Myocyte (in vitro differentiated cells): ENCODE data around the gene NOX1. TPM values are rescaled to one million over a fixed set of nuclear protein-coding genes. Genes with fewer than 3 reads are reported as not detected.

Source experiments
- DNase-seq: peaks from one replicate; pipeline ENCODE4 v3.0.0-alpha.2; 2012; ENCODE audit warnings: low read depth
- polyA plus RNA-seq: library from polyadenylated mRNA; unstranded; fragments of >200 nt; gene quantifications from one replicate; pipeline ENCODE4 v1.2.1, GENCODE V29; 2012; ENCODE audit warnings: missing spikeins
- total RNA-seq: library from RNA; depleted of rRNA; stranded (reverse); fragments of >200 nt; gene quantifications from 2 replicates; pipeline ENCODE4 v1.2.3, GENCODE V29; 2014

Gene NOX1
- 0.10 and 0.11 TPM in 2 replicates for total RNA-seq
- polyA plus RNA-seq, result 0.04 TPM

GRCh38 chrX:100874325-100874724 lies at the start of gene NOX1:
Gene NOX1, minus strand, starts transcription at chrX:100874359. Its CDS starts 220 bp downstream, at chrX:100874139.
- DNase-seq, result no peak

- no peak for DNase-seq
Measured at GRCh38 chrX:100915562-100915961, 41.4 kb upstream of the NOX1 start.

GRCh38 chrX:100913111-100913510 lies 39.0 kb upstream of the NOX1 start:
- no peak for DNase-seq

GRCh38 chrX:100911731-100912130 lies 37.6 kb upstream of the NOX1 start:
- no peak for DNase-seq

- no peak for DNase-seq
Measured at GRCh38 chrX:100905620-100906019, 31.5 kb upstream of the NOX1 start.

- no peak for DNase-seq
Measured at GRCh38 chrX:100904433-100904832, 30.3 kb upstream of the NOX1 start.

GRCh38 chrX:100895365-100896075 lies 21.4 kb upstream of the NOX1 start:
- peak; percentile 91 for DNase-seq

- no peak for DNase-seq
Measured at GRCh38 chrX:100883654-100884053, 9.5 kb upstream of the NOX1 start.

GRCh38 chrX:100880368-100880767 lies 6.2 kb upstream of the NOX1 start:
- no peak for DNase-seq

GRCh38 chrX:100871594-100872560 lies 2.3 kb downstream of the NOX1 start:
- no peak for DNase-seq

- DNase-seq, result no peak
Measured at GRCh38 chrX:100870527-100870926, 3.6 kb downstream of the NOX1 start.

GRCh38 chrX:100868273-100868672 lies 5.9 kb downstream of the NOX1 start:
- DNase-seq, result no peak

GRCh38 chrX:100864657-100865391 lies 9.3 kb downstream of the NOX1 start:
- peak; percentile 58 for DNase-seq

GRCh38 chrX:100863326-100863864 lies 10.8 kb downstream of the NOX1 start:
- DNase-seq, result peak; percentile 33

GRCh38 chrX:100852810-100853209 lies 21.3 kb downstream of the NOX1 start:
- DNase-seq, result no peak

GRCh38 chrX:100850317-100850716 lies 23.8 kb downstream of the NOX1 start:
- DNase-seq, result no peak

- no peak for DNase-seq
Measured at GRCh38 chrX:100831219-100831946, 42.8 kb downstream of the NOX1 start.

GRCh38 chrX:100830547-100830946 lies 43.6 kb downstream of the NOX1 start:
- DNase-seq, result no peak

GRCh38 chrX:100830143-100830542 lies 44.0 kb downstream of the NOX1 start:
- DNase-seq, result no peak

- DNase-seq, result no peak
Measured at GRCh38 chrX:100829730-100830129, 44.4 kb downstream of the NOX1 start.
